Thyroid gland (tissue), 4 donors: ENCODE data around the gene ATP6V0A1.

ENCODE experiments used
- POLR2A ChIP-seq, 2 donors: fragments of 450-650 bp; IDR thresholded peaks; one replicate each; pipeline ENCODE4 v1.6.1; 2017; ENCODE audit warnings: antibody characterized with exemption in 2 of 2, mild to moderate bottlenecking in 2 of 2, moderate library complexity in 1 of 2
- TF ChIP-seq, protein P1 (sequence below), 6 experiments: fragments of 200-600 bp in 3 of 6; fragments of 450-650 bp in 3 of 6; sonication (generic) in 3 of 6; IDR thresholded peaks; one replicate each; pipeline ENCODE4 v1.5.1; 2016 to 2019; ENCODE audit warnings: antibody characterized with exemption in 6 of 6, mild to moderate bottlenecking in 2 of 6, inconsistent platforms in 1 of 6, moderate library complexity in 1 of 6

DNA sequence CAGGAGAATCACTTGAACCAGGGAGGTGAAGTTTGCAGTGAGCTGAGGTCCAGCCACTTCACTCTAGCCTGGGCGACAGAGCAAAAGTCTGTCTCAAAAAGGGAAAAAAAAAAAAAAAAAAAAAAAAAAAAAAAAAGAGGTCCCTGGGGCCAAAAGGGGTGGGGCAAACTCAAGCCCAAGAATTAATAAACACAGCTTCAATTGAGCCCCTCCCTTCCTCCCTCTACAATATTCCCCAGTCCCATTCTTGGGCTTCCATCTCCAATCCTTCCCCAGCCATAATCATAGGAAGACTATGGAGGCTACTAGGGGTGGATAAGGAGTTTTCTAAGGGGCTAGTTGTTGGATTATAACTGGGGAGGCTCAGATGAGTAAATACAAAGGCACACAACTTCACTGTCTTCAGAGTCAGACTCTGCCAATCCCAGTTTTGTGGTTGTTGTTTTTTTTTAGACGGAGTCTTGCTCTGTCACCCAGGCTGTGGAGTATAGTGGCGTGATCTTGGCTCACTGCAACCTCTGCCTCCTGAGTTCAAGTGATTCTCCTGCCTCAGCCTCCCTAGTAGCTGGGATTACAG lies 45.1 kb upstream of the ATP6V0A1 start:
- TF ChIP-seq, protein P1, sequence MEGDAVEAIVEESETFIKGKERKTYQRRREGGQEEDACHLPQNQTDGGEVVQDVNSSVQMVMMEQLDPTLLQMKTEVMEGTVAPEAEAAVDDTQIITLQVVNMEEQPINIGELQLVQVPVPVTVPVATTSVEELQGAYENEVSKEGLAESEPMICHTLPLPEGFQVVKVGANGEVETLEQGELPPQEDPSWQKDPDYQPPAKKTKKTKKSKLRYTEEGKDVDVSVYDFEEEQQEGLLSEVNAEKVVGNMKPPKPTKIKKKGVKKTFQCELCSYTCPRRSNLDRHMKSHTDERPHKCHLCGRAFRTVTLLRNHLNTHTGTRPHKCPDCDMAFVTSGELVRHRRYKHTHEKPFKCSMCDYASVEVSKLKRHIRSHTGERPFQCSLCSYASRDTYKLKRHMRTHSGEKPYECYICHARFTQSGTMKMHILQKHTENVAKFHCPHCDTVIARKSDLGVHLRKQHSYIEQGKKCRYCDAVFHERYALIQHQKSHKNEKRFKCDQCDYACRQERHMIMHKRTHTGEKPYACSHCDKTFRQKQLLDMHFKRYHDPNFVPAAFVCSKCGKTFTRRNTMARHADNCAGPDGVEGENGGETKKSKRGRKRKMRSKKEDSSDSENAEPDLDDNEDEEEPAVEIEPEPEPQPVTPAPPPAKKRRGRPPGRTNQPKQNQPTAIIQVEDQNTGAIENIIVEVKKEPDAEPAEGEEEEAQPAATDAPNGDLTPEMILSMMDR (IDR thresholded peaks at IDR 0.05): no peak
- no peak for TF ChIP-seq POLR2A (IDR thresholded peaks at IDR 0.05)
